ENCODE measurements around the gene BMP2K. TPM values are rescaled to one million over a fixed set of nuclear protein-coding genes. Genes with fewer than 3 reads are reported as not detected.
A peak's percentile ranks its signal among the peaks of the same experiment; 100 is the strongest.

BMP2K gene
- total and polyA plus RNA-seq, 2 experiments from 2014 or later, result 27.3 to 96.5 TPM

GRCh38 chr4:78956975-78957374 is 180.8 kb downstream of the BMP2K start:
- no peak overlapping the region for H2AFZ ChIP-seq
- H3K36me3 ChIP-seq (replicated peaks; ENCODE audit: insufficient read depth, low read depth), result no peaks in the 10 kb centered on the region
- H3K9me2 ChIP-seq (replicated peaks; ENCODE audit: insufficient read depth), result no peaks in the 10 kb centered on the region
- no peak for TF ChIP-seq EZH2phosphoT487 (IDR thresholded peaks at IDR 0.05; ENCODE audit: low read depth, severe bottlenecking, unreplicated experiment)
- TF ChIP-seq CTCF (IDR thresholded peaks at IDR 0.05; ENCODE audit: poor library complexity), result no peak
- no peak for TF ChIP-seq EZH2 (IDR thresholded peaks at IDR 0.05; ENCODE audit: borderline replicate concordance)
- no peaks in the 10 kb centered on the region for H3K9me3 ChIP-seq (ENCODE audit: low read depth)
- H4K20me1 ChIP-seq (ENCODE audit: insufficient read depth, poor library complexity, severe bottlenecking), result no peaks in the 10 kb centered on the region
- no peaks in the 10 kb centered on the region for H3K27me3 ChIP-seq
- no peak overlapping the region for H3K27ac ChIP-seq
- no peak overlapping the region for H3K4me3 ChIP-seq
- no peaks in the 10 kb centered on the region for H3K79me2 ChIP-seq
- peak; percentile 17 for DNase-seq (ENCODE audit: low spot score)
- no peak overlapping the region for H3K4me2 ChIP-seq
- H3K4me1 ChIP-seq (ENCODE audit: insufficient read depth), result no peaks in the 10 kb centered on the region
- 85% methylated on average over 5 of the region's 5 CpGs for WGBS (ENCODE audit: low lambda C conversion rate, missing lambda C conversion rate)

- no peaks in the 10 kb centered on the region for H3K9me2 ChIP-seq (replicated peaks; ENCODE audit: insufficient read depth)
- H3K79me2 ChIP-seq, result no peaks in the 10 kb centered on the region
- no peak overlapping the region for H3K27ac ChIP-seq
- 77% methylated on average over 3 of the region's 3 CpGs for WGBS (ENCODE audit: low lambda C conversion rate, missing lambda C conversion rate)
- no peak overlapping the region for H3K4me2 ChIP-seq
- no peak for TF ChIP-seq CTCF (IDR thresholded peaks at IDR 0.05; ENCODE audit: poor library complexity)
- no peak for TF ChIP-seq EZH2 (IDR thresholded peaks at IDR 0.05; ENCODE audit: borderline replicate concordance)
- no peak for TF ChIP-seq EZH2phosphoT487 (IDR thresholded peaks at IDR 0.05; ENCODE audit: low read depth, severe bottlenecking, unreplicated experiment)
- no peaks in the 10 kb centered on the region for H3K36me3 ChIP-seq (replicated peaks; ENCODE audit: insufficient read depth, low read depth)
- H3K4me3 ChIP-seq, result no peak overlapping the region
- no peaks in the 10 kb centered on the region for H3K9me3 ChIP-seq (ENCODE audit: low read depth)
- no peaks in the 10 kb centered on the region for H3K27me3 ChIP-seq
- H3K4me1 ChIP-seq (ENCODE audit: insufficient read depth), result no peaks in the 10 kb centered on the region
- no peaks in the 10 kb centered on the region for H4K20me1 ChIP-seq (ENCODE audit: insufficient read depth, poor library complexity, severe bottlenecking)
- no peak for DNase-seq (ENCODE audit: low spot score)
- H2AFZ ChIP-seq, result no peak overlapping the region
These were observed 184.8 kb downstream of the BMP2K start for GRCh38 chr4:78960926-78961325.

Small RNA genes within 50 kb of the gene (microRNA-seq; reads per million reads assigned to microRNA genes)
- not detected for gene MIR5096

Small RNA genes within 50 kb of the gene (small RNA-seq; reads per million reads assigned to genes)
- not detected for gene AC098818.1
- gene MIR5096, result not detected
- gene RN7SL127P, result not detected

Other genes with a start within 250 kb of the BMP2K start
- 194 and 218 TPM in 2 replicates for gene ANXA3, start 224.6 kb upstream of the BMP2K start, total RNA-seq
- 198 and 201 TPM in 2 replicates for gene ANXA3, start 224.6 kb upstream of the BMP2K start, polyA plus RNA-seq
- gene PAQR3, start 163.1 kb downstream of the BMP2K start, total RNA-seq, result 15.5 and 17.5 TPM in 2 replicates
- gene PAQR3, start 163.1 kb downstream of the BMP2K start, polyA plus RNA-seq, result 6.1 and 10.2 TPM in 2 replicates